ENCODE measurements around the gene CCDC91.

CCDC91 gene

GRCh38 chr12:28258998-28259397 is 68.7 kb downstream of the CCDC91 start:
- Histone ChIP-seq H3K36me3 (ENCODE audit: control insufficient read depth in 2 of 2, insufficient read depth in 1 of 2, low read length in 2 of 2) (no peaks in the 10 kb centered on the region; a peak in 1 of 3 replicates), H3K9me3 (ENCODE audit: control insufficient read depth, insufficient read depth, low read depth, low read length) (no peaks in the 10 kb centered on the region), H3K4me1 (ENCODE audit: control insufficient read depth, insufficient read depth, low read length) (no peaks in the 10 kb centered on the region), H3K27ac (ENCODE audit: extremely low read depth, low read depth, low read length) (no peak overlapping the region), H3K4me3 (ENCODE audit: low read depth, low read length) (no peak overlapping the region)
- CTCF ChIA-PET, result no interaction called here
- POLR2A ChIA-PET, result no interaction called here
- TF ChIP-seq KLF17 (tag by site-specific recombination; IDR thresholded peaks at IDR 0.05) (no peak), OSR2 (tag by site-specific recombination; IDR thresholded peaks at IDR 0.05) (no peak), ZNF148 (tag by site-specific recombination; IDR thresholded peaks at IDR 0.05; ENCODE audit: borderline replicate concordance) (no peak), ZNF114 (tag by site-specific recombination; IDR thresholded peaks at IDR 0.05) (no peak), ZNF354C (tag by site-specific recombination; IDR thresholded peaks at IDR 0.05; ENCODE audit: borderline replicate concordance, low read depth) (no peak), ZNF830 (tag by site-specific recombination; IDR thresholded peaks at IDR 0.05; ENCODE audit: low read depth) (no peak), RBAK (tag by site-specific recombination; IDR thresholded peaks at IDR 0.05) (no peak), ZIC2 (tag by site-specific recombination; IDR thresholded peaks at IDR 0.05) (no peak), ZFP37 (tag by site-specific recombination; IDR thresholded peaks at IDR 0.05) (no peak), ZNF311 (tag by site-specific recombination; IDR thresholded peaks at IDR 0.05; ENCODE audit: borderline replicate concordance) (no peak), ZNF701 (tag by site-specific recombination; IDR thresholded peaks at IDR 0.05) (no peak), TSHZ1 (tag by site-specific recombination; IDR thresholded peaks at IDR 0.05; ENCODE audit: borderline replicate concordance) (no peak), SCRT1 (tag by site-specific recombination; IDR thresholded peaks at IDR 0.05; ENCODE audit: borderline replicate concordance) (no peak)

- CTCF ChIA-PET, result no interaction called here
- Histone ChIP-seq H3K36me3 (ENCODE audit: control insufficient read depth in 2 of 2, insufficient read depth in 1 of 2, low read length in 2 of 2) (no peaks in the 10 kb centered on the region), H3K9me3 (ENCODE audit: control insufficient read depth, insufficient read depth, low read depth, low read length) (no peaks in the 10 kb centered on the region), H3K4me1 (ENCODE audit: control insufficient read depth, insufficient read depth, low read length) (no peaks in the 10 kb centered on the region), H3K27ac (ENCODE audit: extremely low read depth, low read depth, low read length) (no peak overlapping the region), H3K4me3 (ENCODE audit: low read depth, low read length) (no peak overlapping the region)
- POLR2A ChIA-PET, result no interaction called here
- TF ChIP-seq ZBTB26 (tag by site-specific recombination; optimal IDR thresholded peaks at IDR 0.05), result no peak
- no peak for TF ChIP-seq ZNF76 (tag by site-specific recombination; IDR thresholded peaks at IDR 0.05; ENCODE audit: borderline replicate concordance, low read depth)
- no peak for TF ChIP-seq TSHZ1 (tag by site-specific recombination; IDR thresholded peaks at IDR 0.05; ENCODE audit: borderline replicate concordance)
- no peak for TF ChIP-seq PRDM1 (tag by site-specific recombination; IDR thresholded peaks at IDR 0.05)
- TF ChIP-seq ZNF571 (tag by site-specific recombination; IDR thresholded peaks at IDR 0.05), result no peak
- no peak for TF ChIP-seq ZNF548 (tag by site-specific recombination; IDR thresholded peaks at IDR 0.05)
- no peak for TF ChIP-seq ZNF19 (tag by site-specific recombination; IDR thresholded peaks at IDR 0.05; ENCODE audit: low read depth)
- no peak for TF ChIP-seq ZNF26 (tag by site-specific recombination; IDR thresholded peaks at IDR 0.05)
These were observed 75.3 kb downstream of the CCDC91 start for GRCh38 chr12:28265435-28266042.

All from HEK293 (cell line).